SK-N-MC (cell line): ENCODE data around the gene RIOX2.

ENCODE experiments used
- DNase-seq: peaks from one replicate; pipeline ENCODE4 v3.0.0-alpha.2; 2011; ENCODE audit warnings: low read depth, low spot score
- H3K27ac ChIP-seq: fragments of 200-600 bp; sonication (generic); 2 replicates; pipeline ENCODE4 v1.5.1; 2016; ENCODE audit warnings: mixed run types
- H3K36me3 ChIP-seq: fragments of 200-600 bp; sonication (generic); 2 replicates; pipeline ENCODE4 v1.6.1; 2017; ENCODE audit warnings: antibody characterized with exemption, low read length, mixed read lengths; ENCODE audit not compliant: insufficient read depth
- H3K4me3 ChIP-seq: fragments of 200-600 bp; sonication (generic); 2 replicates; pipeline ENCODE4 v1.5.1; 2016
- H3K9ac ChIP-seq: fragments of 200-600 bp; sonication (generic); 2 replicates; pipeline ENCODE4 v1.8.0; 2017; ENCODE audit warnings: mixed run types, mixed read lengths; ENCODE audit not compliant: insufficient read length
- H3K9me3 ChIP-seq: fragments of 200-600 bp; sonication (generic); 2 replicates; pipeline ENCODE4 v1.6.1; 2017; ENCODE audit warnings: low read depth, mild to moderate bottlenecking, antibody characterized with exemption, low read length, moderate library complexity, mixed read lengths
- EZH2 ChIP-seq: fragments of 200-600 bp; sonication (generic); IDR thresholded peaks from one replicate; pipeline ENCODE4 v1.6.1; 2017; ENCODE audit warnings: antibody characterized with exemption
- FOXP2 ChIP-seq: optimal IDR thresholded peaks from 2 replicates; pipeline ENCODE3; 2011; ENCODE audit warnings: mild to moderate bottlenecking, moderate library complexity; ENCODE audit not compliant: insufficient read depth; ENCODE audit errors: extremely low read length, control extremely low read depth
- POLR2AphosphoS5 ChIP-seq: IDR thresholded peaks from 2 replicates; pipeline ENCODE4 v1.6.1; 2012; ENCODE audit warnings: mild to moderate bottlenecking, low read depth, low read length, borderline replicate concordance

The RIOX2 gene

GRCh38 chr3:97993526-97993925, 21.3 kb upstream of the RIOX2 start:
- no peak overlapping the region for H3K4me3 ChIP-seq
- no peak for TF ChIP-seq POLR2AphosphoS5
- TF ChIP-seq FOXP2, result no peak
- TF ChIP-seq EZH2, result no peak
- no peak overlapping the region for H3K27ac ChIP-seq
- no peaks in the 10 kb centered on the region for H3K9me3 ChIP-seq
- DNase-seq, result no peak
- no peak overlapping the region for H3K9ac ChIP-seq
- H3K36me3 ChIP-seq, result no peaks in the 10 kb centered on the region

GRCh38 chr3:97992547-97993173, 20.4 kb upstream of the RIOX2 start:
- no peak for DNase-seq
- TF ChIP-seq FOXP2 (no peak), EZH2 (no peak), POLR2AphosphoS5 (no peak)
- Histone ChIP-seq H3K36me3 (no peaks in the 10 kb centered on the region), H3K9ac (no peak overlapping the region), H3K27ac (no peak overlapping the region), H3K4me3 (no peak overlapping the region), H3K9me3 (no peaks in the 10 kb centered on the region)

GRCh38 chr3:97991293-97991682, 19.1 kb upstream of the RIOX2 start:
- no peak for TF ChIP-seq FOXP2
- TF ChIP-seq POLR2AphosphoS5, result no peak
- TF ChIP-seq EZH2, result no peak
- no peak overlapping the region for H3K9ac ChIP-seq
- H3K4me3 ChIP-seq, result no peak overlapping the region
- no peak for DNase-seq
- H3K36me3 ChIP-seq, result no peaks in the 10 kb centered on the region
- H3K9me3 ChIP-seq, result no peaks in the 10 kb centered on the region
- no peak overlapping the region for H3K27ac ChIP-seq

- H3K9ac ChIP-seq, result no peak overlapping the region
- H3K9me3 ChIP-seq, result no peaks in the 10 kb centered on the region
- H3K36me3 ChIP-seq, result no peaks in the 10 kb centered on the region
- H3K27ac ChIP-seq, result no peak overlapping the region
- no peak for DNase-seq
- TF ChIP-seq FOXP2 (no peak), POLR2AphosphoS5 (no peak), EZH2 (no peak)
- H3K4me3 ChIP-seq, result no peak overlapping the region
Measured at GRCh38 chr3:97990624-97991292, 18.5 kb upstream of the RIOX2 start.

GRCh38 chr3:97988784-97989568, 16.7 kb upstream of the RIOX2 start:
- TF ChIP-seq FOXP2 (no peak), EZH2 (no peak), POLR2AphosphoS5 (no peak)
- H3K4me3 ChIP-seq, result no peak overlapping the region

GRCh38 chr3:97987306-97987705, 15.1 kb upstream of the RIOX2 start:
- Histone ChIP-seq H3K27ac (no peak overlapping the region), H3K9ac (no peak overlapping the region), H3K36me3 (no peaks in the 10 kb centered on the region), H3K4me3 (no peak overlapping the region), H3K9me3 (no peaks in the 10 kb centered on the region)
- DNase-seq, result no peak
- no peak for TF ChIP-seq EZH2
- TF ChIP-seq FOXP2, result no peak
- TF ChIP-seq POLR2AphosphoS5, result no peak

More at GRCh38 chr3:97988784-97989568, 16.7 kb upstream of the RIOX2 start:
- Histone ChIP-seq H3K9me3 (no peaks in the 10 kb centered on the region), H3K9ac (no peak overlapping the region), H3K27ac (no peak overlapping the region), H3K36me3 (no peaks in the 10 kb centered on the region)
- DNase-seq, result no peak

- TF ChIP-seq EZH2 (no peak), FOXP2 (no peak), POLR2AphosphoS5 (no peak)
- no peak overlapping the region for H3K4me3 ChIP-seq
Measured at GRCh38 chr3:97983933-97984491, 11.8 kb upstream of the RIOX2 start.

GRCh38 chr3:97981886-97982285, 9.7 kb upstream of the RIOX2 start:
- TF ChIP-seq EZH2 (no peak), POLR2AphosphoS5 (no peak), FOXP2 (no peak)
- no peak overlapping the region for H3K4me3 ChIP-seq
- no peaks in the 10 kb centered on the region for H3K36me3 ChIP-seq
- DNase-seq, result no peak
- H3K9me3 ChIP-seq, result no peaks in the 10 kb centered on the region
- no peak overlapping the region for H3K27ac ChIP-seq
- H3K9ac ChIP-seq, result no peak overlapping the region

More at GRCh38 chr3:97983933-97984491, 11.8 kb upstream of the RIOX2 start:
- no peak for DNase-seq
- H3K27ac ChIP-seq, result no peak overlapping the region
- no peaks in the 10 kb centered on the region for H3K9me3 ChIP-seq
- no peaks in the 10 kb centered on the region for H3K36me3 ChIP-seq
- H3K9ac ChIP-seq, result no peak overlapping the region
